ENCODE data around the gene KIAA0319L.
"Not testable (repeated sequence)": the region's sequence is repeated elsewhere in the genome, so short reads cannot be mapped to it uniquely, and the experiment has no call there.

The KIAA0319L gene

DNA sequence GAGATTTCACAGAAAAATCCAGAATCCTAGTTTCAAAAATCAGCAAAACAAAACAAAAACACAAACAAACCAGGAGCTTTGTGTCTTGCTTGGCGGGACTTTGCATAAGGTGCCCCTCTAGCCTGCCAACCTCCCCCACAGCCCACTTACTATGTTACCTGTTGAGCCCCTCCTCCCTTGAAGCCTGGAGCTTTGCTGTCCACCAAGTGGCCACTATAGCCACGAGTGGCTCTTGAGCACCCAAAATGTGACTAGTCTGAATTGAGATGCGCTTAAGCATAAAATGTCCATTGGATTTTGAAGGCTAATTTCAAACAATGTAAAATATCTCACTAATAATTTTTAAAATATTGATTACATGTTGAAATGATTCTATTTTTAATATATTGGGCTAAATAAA lies 28.1 kb upstream of the KIAA0319L start:
- in situ Hi-C loops (cut with HindIII; ENCODE audit: low sequenced_read_pairs), result no loop called here

DNA sequence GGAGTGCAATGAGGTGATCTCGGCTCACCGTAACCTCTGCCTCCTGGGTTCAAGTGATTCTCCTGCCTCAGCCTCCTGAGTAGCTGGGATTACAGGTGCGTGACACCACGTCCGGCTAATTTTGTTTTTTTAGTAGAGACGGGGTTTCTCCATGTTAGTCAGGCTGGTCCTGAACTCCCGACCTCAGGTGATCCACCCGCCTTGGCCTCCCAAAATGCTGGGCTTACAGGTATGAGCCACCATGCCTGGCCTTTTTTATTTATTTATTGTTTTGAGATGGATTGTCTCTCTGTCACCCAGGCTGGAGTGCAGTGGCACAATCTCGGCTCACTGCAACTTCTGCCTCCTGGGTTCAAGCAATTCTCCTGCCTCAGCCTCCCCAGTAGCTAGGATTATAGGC lies 24.4 kb upstream of the KIAA0319L start:
- in situ Hi-C loops (cut with HindIII; ENCODE audit: low sequenced_read_pairs), result not testable (repeated sequence)

DNA sequence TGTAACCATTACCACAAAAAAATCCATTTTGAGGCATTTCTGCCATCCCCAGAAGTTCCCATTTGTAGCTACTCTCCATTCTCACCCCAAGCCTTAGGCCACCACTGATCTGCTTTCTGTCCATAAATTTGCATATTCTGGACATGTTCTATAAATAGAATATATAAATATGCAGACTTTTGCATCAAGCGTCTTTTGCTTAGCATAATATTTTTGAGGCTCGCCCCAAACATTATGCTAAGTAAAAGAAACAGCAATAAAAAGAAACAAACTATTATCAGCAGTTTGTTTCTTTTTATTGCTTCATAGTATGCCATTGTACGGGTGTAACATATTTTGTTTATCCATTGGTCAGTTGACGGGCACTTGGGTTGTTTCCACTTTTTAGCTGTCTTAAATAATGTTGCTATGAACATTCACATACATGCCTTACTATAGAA lies 23.8 kb upstream of the KIAA0319L start:
- in situ Hi-C loops (cut with HindIII; ENCODE audit: low sequenced_read_pairs), result no loop called here

DNA sequence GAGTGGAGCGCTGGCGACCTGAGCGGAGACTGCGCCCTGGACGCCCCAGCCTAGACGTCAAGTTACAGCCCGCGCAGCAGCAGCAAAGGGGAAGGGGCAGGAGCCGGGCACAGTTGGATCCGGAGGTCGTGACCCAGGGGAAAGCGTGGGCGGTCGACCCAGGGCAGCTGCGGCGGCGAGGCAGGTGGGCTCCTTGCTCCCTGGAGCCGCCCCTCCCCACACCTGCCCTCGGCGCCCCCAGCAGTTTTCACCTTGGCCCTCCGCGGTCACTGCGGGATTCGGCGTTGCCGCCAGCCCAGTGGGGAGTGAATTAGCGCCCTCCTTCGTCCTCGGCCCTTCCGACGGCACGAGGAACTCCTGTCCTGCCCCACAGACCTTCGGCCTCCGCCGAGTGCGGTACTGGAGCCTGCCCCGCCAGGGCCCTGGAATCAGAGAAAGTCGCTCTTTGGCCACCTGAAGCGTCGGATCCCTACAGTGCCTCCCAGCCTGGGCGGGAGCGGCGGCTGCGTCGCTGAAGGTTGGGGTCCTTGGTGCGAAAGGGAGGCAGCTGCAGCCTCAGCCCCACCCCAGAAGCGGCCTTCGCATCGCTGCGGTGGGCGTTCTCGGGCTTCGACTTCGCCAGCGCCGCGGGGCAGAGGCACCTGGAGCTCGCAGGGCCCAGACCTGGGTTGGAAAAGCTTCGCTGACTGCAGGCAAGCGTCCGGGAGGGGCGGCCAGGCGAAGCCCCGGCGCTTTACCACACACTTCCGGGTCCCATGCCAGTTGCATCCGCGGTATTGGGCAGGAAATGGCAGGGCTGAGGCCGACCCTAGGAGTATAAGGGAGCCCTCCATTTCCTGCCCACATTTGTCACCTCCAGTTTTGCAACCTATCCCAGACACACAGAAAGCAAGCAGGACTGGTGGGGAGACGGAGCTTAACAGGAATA lies 20.1 kb upstream of the KIAA0319L start:
- in situ Hi-C loops (cut with HindIII; ENCODE audit: low sequenced_read_pairs), result no loop called here

DNA sequence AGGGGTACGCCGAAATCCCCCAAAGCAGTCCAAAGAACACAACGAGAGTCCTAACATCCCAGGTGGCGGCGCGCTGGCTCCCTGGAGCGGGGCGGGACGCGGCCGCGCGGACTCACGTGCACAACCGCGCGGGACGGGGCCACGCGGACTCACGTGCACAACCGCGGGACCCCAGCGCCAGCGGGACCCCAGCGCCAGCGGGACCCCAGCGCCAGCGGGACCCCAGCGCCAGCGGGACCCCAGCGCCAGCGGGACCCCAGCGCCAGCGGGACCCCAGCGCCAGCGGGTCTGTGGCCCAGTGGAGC lies 19.5 kb upstream of the KIAA0319L start:
- in situ Hi-C loops (cut with HindIII; ENCODE audit: low sequenced_read_pairs), result not testable (repeated sequence)

DNA sequence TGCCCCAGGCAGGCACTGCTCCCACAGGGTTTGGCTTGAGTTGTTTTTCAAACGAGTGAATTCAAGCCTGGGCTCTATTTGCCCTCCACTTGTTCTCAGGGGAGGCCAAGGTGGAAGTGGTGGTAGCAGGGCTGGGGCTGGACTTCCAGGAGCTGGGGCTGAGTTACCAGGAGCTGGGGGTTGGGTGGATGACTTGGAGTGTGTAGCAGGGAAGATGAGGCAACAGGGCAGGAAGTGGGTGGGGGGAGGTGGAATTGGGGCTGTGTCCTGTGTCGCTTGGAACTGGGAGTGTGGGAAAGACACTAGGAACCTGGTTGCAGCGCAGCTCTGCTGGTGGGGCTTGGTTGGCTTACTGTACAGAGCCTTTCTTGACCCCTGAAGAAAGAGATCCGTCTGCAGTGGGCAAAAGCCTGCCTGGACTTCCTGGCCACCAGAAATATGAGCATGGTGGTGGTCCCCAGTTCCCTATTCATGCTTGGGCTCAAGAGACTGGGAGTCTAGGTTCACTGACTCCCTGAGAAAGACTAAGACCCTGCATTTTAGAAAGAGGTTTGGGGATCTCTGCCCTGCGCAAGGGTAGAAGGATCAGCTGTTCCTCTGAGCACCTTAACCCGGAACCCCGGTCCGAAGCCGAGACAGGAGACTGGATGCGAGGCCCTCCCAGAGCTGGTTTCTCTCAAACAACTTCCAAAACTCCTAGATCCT lies 19.0 kb upstream of the KIAA0319L start:
- in situ Hi-C loops (cut with HindIII; ENCODE audit: low sequenced_read_pairs), result no loop called here

DNA sequence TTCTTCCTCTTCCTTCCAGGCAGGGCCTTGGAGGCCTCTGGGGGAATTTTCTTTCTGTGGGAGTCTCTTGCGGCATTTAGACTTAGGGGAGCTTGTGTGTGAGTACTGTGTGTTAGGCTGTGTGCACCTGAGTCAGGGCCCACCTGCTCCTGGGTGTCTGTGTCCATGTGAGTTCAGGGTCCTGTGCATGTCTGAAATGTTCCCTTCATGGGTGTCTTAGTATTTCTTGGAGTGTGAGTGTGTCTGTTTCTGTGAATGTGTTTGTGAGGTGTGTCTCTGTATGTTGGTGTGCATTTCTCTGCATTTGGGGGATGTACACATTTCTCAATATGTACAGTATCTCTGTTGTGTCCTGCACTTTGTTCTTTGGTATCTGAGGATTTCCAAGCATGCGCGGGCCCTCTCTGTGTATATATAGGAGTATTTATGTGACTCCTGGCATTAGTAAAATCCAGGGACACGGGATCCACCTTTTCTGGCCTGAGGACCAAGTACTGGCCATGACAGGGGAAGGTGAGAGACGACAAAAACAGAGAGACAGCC lies 18.3 kb upstream of the KIAA0319L start:
- in situ Hi-C loops (cut with HindIII; ENCODE audit: low sequenced_read_pairs), result no loop called here

DNA sequence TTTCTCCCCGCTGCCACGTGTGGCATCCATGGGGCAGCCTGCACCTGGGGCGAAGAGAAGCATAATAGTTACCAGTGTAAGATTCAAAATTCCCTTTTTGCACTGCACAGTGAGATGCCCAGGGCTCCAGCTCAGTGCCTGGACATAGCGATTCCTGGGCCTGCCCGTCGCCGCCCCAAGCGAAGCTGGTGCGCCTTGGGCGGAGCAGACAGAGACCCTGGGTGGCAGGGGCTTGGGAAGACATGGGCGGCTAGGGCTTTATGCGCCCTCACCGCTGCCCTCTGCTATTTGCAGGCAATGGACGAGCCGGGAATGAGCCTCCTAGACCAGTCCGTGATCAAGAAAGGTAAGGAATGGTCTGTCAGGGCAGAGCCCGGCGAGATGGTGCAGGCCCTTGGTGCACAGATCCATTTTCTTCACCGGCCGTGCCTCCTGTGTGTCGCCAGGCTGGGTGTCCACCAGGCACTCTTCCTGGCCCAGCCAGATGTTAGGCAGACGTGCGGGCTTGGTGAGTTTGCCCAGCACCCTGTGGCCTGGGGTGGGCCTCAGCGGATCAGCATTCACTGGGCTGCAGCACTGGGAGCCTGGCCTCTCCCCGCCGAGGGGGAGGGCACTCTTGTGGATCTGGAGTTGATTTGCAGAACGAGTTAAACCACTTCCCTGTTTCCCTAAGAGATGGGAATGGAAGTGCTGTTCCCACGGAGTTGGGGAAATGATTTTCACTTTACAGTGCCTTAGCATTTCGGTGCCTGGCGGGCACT lies 17.6 kb upstream of the KIAA0319L start:
- in situ Hi-C loops (cut with HindIII; ENCODE audit: low sequenced_read_pairs), result no loop called here

DNA sequence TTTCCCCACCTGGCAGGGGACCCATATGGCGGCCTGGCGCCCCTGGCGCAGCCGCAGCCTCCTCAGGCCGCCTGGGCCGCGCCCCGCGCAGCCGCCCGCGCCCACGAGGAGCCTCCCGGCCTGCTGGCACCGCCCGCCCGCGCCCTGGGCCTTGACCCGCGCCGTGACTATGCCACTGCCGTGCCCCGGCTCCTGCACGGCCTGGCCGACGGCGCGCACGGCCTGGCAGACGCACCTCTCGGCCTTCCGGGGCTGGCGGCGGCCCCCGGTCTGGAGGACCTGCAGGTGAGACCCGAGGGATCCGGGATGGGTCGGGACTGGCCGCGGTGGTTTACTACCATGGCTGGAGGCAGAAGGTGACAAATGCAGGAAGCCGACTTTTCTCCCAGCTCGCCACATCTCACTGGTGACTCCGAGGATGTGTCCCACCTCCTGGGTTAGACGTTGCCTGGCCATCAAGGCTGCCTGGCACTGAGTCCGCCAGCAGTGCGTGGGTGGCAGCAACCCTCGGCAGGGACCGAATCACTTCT lies 17.0 kb upstream of the KIAA0319L start:
- in situ Hi-C loops (cut with HindIII; ENCODE audit: low sequenced_read_pairs), result no loop called here

DNA sequence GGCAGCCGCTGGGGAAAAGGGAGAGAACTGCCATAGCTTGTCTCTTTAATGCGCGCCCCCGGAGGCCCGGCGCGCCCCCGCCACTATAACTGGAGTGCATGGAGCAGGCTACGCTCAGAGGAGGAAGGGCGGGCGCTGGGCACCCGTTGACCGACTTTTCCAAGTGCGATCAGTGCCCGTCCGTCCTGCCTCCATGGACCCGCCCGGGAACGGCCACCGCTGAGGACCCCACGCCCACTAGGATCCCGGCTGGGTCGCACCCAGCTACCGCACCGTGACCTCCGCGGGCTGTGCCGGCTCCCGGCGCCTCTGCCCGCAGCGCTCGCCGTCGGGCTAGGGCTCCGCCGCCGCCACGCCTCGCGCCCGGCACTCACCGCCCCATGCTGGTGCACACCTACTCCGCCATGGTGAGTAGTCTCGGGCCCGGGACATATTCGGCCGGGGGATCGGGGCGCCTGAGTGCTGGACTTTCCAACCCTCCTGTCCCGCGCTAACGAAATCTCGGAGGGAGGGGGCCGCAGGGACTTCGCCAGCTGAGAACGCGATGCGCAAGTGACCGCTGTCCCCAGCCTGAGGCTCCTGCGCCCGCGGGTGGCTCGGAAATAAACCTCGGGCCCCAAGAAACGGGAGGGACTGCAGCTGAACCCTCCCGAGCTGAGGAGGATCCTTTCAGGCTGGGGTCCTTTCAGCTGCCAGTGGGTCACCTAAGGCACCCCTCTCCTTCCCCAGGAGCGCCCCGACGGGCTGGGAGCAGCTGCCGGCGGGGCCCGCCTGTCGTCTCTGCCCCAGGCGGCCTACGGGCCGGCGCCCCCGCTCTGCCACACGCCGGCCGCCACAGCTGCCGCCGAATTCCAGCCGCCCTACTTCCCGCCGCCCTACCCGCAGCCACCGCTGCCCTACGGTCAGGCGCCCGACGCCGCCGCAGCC lies 16.3 kb upstream of the KIAA0319L start, which contains the start of gene TFAP2E:
Gene TFAP2E, plus strand, starts transcription at position 117 of the 927 bp plus-strand sequence. Its CDS starts 264 bp downstream, at position 381.
- in situ Hi-C loops (cut with HindIII; ENCODE audit: low sequenced_read_pairs), result no loop called here

DNA sequence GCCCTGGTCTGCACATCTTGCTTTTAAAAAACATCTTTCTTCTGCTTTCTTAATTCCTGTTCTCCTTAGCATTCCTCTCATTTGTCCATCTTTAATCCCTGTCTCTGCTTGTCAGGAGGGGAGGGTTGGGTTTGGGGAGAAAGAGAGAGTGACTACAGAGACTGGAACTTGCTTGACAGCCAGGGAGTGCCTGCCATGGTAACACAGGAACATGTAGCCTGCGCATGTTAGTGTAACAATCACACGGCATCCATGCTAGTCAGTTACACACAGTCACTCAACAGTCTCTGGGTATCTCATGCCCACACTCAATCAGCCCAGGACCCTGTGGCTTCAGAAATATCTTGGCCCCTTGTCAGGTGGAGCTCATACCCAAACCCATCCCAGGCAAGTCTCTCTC lies 15.1 kb upstream of the KIAA0319L start:
- in situ Hi-C loops (cut with HindIII; ENCODE audit: low sequenced_read_pairs), result no loop called here

DNA sequence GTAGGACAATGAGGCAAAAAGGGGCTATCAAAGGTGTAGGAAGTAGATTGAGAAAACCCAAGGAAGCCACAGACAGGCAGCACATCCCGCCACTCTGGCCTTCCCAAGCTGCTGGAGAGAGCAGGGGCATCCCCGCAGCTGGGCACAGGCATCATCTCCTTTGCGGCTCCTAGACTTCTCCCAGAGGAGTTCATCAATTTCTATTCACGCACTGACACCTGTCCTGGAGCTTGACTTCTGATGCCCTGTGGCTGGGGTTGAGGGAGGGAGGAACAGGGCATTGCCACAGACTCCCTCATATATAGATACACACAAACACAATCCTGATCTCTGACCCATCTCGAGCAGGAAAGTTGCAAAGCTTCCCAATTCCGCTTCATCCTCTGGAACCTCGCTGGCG lies 14.1 kb upstream of the KIAA0319L start:
- in situ Hi-C loops (cut with HindIII; ENCODE audit: low sequenced_read_pairs), result no loop called here

DNA sequence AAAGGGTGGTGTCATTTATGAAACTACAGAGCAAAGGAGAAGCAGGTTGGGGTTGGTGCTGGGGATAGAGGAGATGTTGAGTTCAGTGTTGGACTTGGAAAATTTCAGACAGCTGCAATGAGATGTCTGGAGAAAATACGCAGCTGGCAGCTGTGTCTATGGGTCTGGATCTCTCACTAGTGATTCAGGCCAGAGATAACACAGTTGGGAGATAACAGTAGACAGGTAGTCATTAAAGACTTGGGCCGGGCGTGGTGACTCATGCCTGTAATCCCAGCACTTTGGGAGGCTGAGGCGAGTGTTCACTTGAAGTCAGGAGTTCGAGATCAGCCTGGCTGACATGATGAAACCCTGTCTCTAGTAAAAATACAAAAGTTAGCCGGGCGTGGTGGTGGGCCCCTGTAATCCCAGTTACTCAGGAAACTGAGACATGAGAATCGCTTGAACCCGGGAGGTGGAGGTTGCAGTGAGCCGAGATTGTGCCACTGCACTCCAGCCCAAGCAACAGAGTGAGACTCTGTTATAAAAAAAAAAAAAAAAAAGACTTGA lies 13.5 kb upstream of the KIAA0319L start:
- in situ Hi-C loops (cut with HindIII; ENCODE audit: low sequenced_read_pairs), result no loop called here

DNA sequence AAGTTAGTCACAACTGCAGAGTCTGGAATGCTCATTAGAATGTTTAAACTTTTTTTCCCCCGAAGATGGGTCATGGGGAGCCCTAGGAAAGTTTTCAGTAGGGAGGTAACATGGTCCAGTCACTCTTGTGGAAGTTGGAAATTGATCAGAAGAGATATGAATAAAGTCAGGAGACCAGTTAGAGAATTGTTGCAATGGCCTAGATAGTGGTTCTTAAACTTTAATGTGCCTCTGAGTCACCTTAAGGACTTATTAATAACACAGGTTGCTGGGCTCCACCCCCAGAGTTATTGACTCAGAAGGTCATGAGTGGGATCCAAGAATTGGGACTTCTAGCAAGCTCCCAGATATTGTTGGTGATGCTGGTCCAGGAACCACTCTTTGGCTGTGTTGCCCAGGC lies 12.7 kb upstream of the KIAA0319L start:
- in situ Hi-C loops (cut with HindIII; ENCODE audit: low sequenced_read_pairs), result loop anchor here (5.0 kb wide), 1 partner anchor 157 kb away; no protein-coding TSS in a partner anchor

DNA sequence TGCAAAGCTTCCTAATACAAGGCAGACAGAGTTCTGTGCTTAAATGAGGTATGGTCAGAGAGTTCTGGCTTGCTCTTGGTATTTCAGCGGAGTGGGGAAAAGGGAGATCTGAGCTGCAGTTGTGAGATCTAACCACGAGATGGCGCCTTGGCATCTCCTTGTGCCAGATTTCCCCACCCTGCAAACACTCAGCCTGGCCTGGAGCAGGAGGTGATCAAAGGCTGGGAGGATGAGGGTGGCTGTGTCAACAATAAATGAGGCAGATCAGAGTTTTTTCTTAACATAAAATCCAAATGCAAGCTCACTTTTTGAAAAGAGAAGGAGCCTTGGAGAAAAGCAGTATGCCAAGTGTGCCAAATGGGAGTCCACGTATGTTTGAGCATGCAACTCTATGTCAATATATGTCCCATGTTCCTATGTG lies 11.8 kb upstream of the KIAA0319L start:
- in situ Hi-C loops (cut with HindIII; ENCODE audit: low sequenced_read_pairs), result loop anchor here (5.0 kb wide), 1 partner anchor 158 kb away; no protein-coding TSS in a partner anchor

DNA sequence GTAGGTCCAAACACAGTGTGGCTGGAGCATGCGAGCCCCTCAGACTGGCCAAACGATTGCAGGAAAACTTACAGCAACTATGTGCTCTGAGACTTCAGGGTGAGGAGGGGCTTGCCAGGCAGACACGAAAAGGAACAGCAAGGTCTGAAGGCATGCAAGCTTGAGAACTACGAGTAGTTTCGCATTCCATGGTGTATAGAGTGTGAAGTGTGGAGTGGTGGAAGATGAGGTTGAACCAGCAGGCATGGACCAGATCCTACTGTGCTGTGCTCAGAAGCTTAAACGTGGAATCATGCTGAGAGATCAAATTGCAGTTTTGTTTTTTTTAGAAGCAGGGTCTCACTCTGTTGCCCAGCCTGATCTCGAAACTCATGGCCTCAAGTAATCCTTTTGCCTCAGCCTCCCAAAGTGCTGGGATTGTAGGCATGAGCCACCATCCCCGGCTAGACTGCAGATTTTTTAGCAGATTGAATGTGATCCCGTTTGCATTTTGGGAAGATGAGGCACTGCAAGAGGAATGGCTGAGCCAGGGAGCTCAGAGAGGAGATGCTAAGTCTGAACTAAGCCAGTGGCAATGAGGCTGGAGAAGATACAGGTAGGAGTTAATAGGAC lies 10.8 kb upstream of the KIAA0319L start:
- in situ Hi-C loops (cut with HindIII; ENCODE audit: low sequenced_read_pairs), result loop anchor here (5.0 kb wide), 1 partner anchor 159 kb away; no protein-coding TSS in a partner anchor

DNA sequence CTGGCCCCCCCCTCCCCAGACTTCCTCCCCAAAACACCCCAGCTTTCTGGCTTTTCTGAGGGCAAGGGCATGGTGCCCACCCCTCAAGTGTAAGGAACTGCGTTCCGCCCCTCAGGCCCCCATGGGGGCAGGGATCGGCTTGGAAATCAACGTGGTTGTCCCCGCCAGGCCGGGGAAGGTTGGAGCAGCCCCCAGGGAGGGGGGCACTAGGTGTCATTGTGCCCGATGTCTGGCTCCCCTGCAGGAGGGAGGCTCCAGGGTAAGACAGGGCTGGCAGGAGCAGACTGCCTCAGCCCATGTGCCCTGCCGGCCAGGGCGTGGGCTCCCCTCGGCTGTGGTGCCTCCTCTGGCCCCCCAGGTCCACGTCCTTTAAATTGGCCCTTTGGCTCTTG lies 8.5 kb upstream of the KIAA0319L start:
- in situ Hi-C loops (cut with HindIII; ENCODE audit: low sequenced_read_pairs), result loop anchor here (5.0 kb wide), 1 partner anchor 162 kb away; no protein-coding TSS in a partner anchor

DNA sequence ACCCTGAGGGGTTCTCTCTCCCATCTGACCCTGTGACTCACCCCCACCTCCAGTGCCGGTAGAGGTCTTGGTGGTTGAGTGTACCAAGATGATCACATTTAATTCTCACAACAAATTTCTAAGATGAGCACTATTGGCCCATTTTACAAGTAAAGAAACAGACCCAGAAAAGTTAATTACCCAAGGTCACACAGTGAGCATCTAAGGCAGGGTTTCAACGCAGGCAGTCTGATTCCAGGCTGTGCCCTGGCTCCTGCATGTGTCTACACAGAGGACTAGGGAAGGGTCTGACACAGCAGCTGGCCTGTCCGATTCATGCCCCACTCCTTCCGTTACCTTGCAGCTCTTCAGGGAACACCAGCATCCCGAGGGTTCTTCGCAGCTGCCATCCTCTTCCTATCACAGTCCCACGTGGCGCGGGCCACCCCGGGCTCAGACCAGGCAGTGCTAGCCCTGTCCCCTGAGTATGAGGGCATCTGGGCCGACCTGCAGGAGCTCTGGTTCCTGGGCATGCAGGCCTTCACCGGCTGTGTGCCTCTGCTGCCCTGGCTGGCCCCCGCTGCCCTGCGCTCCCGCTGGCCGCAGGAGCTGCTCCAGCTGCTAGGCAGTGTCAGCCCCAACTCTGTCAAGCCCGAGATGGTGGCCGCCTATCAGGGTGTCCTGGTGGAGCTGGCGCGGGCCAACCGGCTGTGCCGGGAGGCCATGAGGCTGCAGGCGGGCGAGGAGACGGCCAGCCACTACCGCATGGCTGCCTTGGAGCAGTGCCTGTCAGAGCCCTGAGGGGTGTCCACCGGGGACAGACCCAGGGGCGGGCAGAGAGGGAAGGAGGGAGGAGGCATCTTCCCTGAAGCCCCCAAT lies 7.9 kb upstream of the KIAA0319L start:
- in situ Hi-C loops (cut with HindIII; ENCODE audit: low sequenced_read_pairs), result loop anchor here (5.0 kb wide), 1 partner anchor 162 kb away; no protein-coding TSS in a partner anchor

All from endothelial cell of hepatic sinusoid (primary cell).